Ishikawa (cell line): ENCODE data around the gene CHN1.

Experiments used
- CEBPB ChIP-seq: IDR thresholded peaks from 2 replicates; pipeline ENCODE4 v1.6.1; 2012
- CREB1 ChIP-seq: IDR thresholded peaks from 2 replicates; pipeline ENCODE4 v1.6.1; 2012; ENCODE audit warnings: low read depth
- EGR1 ChIP-seq: IDR thresholded peaks from 2 replicates; pipeline ENCODE4 v1.6.1; 2012
- EP300 ChIP-seq: IDR thresholded peaks from 2 replicates; pipeline ENCODE4 v1.6.1; 2012; ENCODE audit warnings: borderline replicate concordance
- FOXM1 ChIP-seq: IDR thresholded peaks from 2 replicates; pipeline ENCODE4 v1.6.1; 2012; ENCODE audit warnings: low read depth, borderline replicate concordance
- NFIC ChIP-seq: IDR thresholded peaks from 2 replicates; pipeline ENCODE4 v1.6.1; 2012
- RAD21 ChIP-seq: IDR thresholded peaks from 2 replicates; pipeline ENCODE4 v1.6.1; 2012; ENCODE audit warnings: low read depth
- TAF1 ChIP-seq: IDR thresholded peaks from 2 replicates; pipeline ENCODE4 v1.6.1; 2012; ENCODE audit warnings: low read depth, mild to moderate bottlenecking
- TCF12 ChIP-seq: IDR thresholded peaks from 2 replicates; pipeline ENCODE4 v1.6.1; 2012; ENCODE audit warnings: low read depth
- TEAD4 ChIP-seq: IDR thresholded peaks from 2 replicates; pipeline ENCODE4 v1.6.1; 2012
- YY1 ChIP-seq: IDR thresholded peaks from 2 replicates; pipeline ENCODE4 v1.6.1; 2012; ENCODE audit warnings: low read depth
- ZBTB7A ChIP-seq: IDR thresholded peaks from 2 replicates; pipeline ENCODE4 v1.6.1; 2012; ENCODE audit warnings: low read depth
- TF ChIP-seq, protein P1 (sequence below): IDR thresholded peaks from 2 replicates; pipeline ENCODE4 v1.6.1; 2012
- TF ChIP-seq, protein P2 (sequence below): IDR thresholded peaks from 2 replicates; pipeline ENCODE4 v1.6.1; 2012
- TF ChIP-seq, protein P3 (sequence below): IDR thresholded peaks from 2 replicates; pipeline ENCODE4 v1.6.1; 2012; ENCODE audit warnings: low read depth, mild to moderate bottlenecking

The CHN1 gene

DNA sequence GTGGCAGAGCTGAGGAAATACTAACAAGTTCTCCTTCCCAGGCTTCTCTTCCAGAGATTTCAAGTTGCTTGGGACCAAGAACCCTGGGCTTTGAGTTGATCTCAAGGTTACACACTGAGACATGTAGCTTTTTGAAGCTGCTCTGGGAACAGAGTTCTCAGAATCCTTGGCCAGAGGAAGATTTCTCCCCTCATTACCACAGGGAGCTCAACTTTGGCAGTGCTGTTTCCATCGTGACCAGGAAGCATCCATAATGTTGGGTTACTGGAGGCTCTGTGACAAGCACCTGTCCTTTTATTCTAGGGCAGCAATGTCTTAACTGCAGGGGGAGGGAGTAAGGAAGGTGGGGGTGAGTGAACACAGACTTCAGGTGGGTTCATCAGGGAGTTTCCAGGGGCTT lies 199.4 kb downstream of the CHN1 start:
- no peak for TF ChIP-seq YY1
- no peak for TF ChIP-seq ZBTB7A
- TF ChIP-seq, protein P1, sequence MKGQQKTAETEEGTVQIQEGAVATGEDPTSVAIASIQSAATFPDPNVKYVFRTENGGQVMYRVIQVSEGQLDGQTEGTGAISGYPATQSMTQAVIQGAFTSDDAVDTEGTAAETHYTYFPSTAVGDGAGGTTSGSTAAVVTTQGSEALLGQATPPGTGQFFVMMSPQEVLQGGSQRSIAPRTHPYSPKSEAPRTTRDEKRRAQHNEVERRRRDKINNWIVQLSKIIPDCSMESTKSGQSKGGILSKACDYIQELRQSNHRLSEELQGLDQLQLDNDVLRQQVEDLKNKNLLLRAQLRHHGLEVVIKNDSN = no peak
- TF ChIP-seq, protein P2, sequence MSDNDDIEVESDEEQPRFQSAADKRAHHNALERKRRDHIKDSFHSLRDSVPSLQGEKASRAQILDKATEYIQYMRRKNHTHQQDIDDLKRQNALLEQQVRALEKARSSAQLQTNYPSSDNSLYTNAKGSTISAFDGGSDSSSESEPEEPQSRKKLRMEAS = no peak
- TF ChIP-seq TCF12 = no peak
- no peak for TF ChIP-seq FOXM1
- no peak for TF ChIP-seq CREB1
- no peak for TF ChIP-seq EP300
- TF ChIP-seq EGR1 = no peak

DNA sequence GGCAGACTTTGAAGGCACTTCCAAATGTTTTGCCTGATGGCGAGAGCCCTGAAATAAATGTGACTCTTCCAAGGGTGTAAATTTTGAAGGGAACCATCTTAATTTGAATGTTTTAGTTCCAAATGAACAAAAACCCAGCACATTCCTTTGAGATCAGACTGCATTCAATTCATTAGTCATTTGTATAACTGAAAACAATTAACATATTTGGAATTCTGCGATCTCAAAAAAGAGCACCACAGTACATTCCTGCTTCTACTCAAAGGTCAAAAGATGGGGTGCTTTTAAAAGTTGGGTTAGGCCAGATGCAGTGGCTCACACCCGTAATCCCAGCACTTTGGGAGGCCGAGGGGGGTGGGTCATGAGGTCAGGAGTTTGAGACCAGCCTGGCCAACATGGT lies 202.7 kb downstream of the CHN1 start:
- TF ChIP-seq EGR1 (no peak), RAD21 (no peak), FOXM1 (no peak), ZBTB7A (no peak), TCF12 (no peak), TEAD4 (no peak), TAF1 (no peak), CREB1 (no peak), NFIC (no peak), CEBPB (no peak), YY1 (no peak), EP300 (no peak)
- TF ChIP-seq, protein P1 = no peak
- TF ChIP-seq, protein P2 = no peak
- TF ChIP-seq, protein P3, sequence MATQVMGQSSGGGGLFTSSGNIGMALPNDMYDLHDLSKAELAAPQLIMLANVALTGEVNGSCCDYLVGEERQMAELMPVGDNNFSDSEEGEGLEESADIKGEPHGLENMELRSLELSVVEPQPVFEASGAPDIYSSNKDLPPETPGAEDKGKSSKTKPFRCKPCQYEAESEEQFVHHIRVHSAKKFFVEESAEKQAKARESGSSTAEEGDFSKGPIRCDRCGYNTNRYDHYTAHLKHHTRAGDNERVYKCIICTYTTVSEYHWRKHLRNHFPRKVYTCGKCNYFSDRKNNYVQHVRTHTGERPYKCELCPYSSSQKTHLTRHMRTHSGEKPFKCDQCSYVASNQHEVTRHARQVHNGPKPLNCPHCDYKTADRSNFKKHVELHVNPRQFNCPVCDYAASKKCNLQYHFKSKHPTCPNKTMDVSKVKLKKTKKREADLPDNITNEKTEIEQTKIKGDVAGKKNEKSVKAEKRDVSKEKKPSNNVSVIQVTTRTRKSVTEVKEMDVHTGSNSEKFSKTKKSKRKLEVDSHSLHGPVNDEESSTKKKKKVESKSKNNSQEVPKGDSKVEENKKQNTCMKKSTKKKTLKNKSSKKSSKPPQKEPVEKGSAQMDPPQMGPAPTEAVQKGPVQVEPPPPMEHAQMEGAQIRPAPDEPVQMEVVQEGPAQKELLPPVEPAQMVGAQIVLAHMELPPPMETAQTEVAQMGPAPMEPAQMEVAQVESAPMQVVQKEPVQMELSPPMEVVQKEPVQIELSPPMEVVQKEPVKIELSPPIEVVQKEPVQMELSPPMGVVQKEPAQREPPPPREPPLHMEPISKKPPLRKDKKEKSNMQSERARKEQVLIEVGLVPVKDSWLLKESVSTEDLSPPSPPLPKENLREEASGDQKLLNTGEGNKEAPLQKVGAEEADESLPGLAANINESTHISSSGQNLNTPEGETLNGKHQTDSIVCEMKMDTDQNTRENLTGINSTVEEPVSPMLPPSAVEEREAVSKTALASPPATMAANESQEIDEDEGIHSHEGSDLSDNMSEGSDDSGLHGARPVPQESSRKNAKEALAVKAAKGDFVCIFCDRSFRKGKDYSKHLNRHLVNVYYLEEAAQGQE = no peak

DNA sequence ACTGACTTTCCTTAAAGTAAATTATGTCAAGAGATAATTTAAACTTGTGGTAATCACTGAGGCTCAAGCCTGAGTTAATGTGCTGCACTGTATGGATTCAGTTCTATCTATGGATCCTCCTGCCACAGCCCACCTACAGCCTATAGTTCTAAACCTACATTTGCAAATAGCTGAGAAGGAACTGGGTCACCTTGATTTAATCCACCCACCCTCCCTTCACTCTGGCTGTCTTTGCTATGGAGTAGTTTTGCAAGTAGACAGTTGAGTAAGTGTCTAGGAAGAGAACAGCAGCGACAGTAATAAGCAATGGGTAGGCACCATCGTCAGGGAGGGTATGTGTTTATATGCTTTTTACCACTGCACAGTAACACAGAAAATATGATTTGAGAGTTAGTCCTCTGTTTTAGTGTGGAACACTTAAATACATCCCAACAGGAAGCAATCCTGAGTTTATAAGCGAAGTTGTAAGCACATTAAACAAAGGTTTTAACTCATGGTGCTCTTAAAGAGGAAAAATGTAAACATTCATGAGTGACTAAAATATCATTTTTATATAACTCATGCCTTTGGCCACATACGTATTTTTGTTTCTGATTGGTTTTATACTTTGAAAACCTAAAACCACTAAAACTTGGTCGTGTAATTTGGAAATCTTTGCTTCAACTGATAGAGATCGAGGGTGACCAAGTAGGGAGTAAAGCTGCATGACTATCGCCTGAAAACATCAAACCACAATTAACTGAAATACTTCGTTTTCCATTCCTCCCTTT lies 204.6 kb downstream of the CHN1 start:
- TF ChIP-seq ZBTB7A = no peak
- TF ChIP-seq, protein P3 = no peak
- no peak for TF ChIP-seq RAD21
- no peak for TF ChIP-seq FOXM1
- TF ChIP-seq, protein P2 = no peak
- no peak for TF ChIP-seq EGR1
- TF ChIP-seq TEAD4 = no peak
- TF ChIP-seq TAF1 = no peak
- TF ChIP-seq TCF12 = no peak
- no peak for TF ChIP-seq CEBPB
- TF ChIP-seq CREB1 = no peak
- TF ChIP-seq EP300 = no peak
- no peak for TF ChIP-seq YY1
- TF ChIP-seq NFIC = no peak
- TF ChIP-seq, protein P1 = no peak

DNA sequence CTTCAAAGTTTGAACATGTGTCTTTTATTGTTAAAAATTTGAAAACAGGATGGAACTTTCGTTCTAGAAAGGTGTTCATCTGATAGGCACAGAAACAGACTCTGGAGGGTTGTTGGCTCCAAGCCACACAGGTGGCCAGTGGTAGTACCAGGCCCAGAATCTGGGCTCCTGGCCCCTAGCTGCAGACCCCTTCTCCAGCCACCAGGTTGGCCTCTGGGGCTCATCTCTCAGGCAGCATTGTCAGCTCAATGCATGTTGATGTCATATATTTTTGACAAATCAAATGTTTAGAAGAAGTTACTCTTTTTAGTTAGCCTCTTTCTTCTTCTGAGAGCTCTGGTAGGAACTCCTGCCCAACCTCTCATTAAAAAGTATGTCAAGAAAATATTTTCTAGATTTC lies 206.4 kb downstream of the CHN1 start:
- no peak for TF ChIP-seq TEAD4
- no peak for TF ChIP-seq TAF1
- TF ChIP-seq RAD21 = no peak
- TF ChIP-seq, protein P1 = no peak
- TF ChIP-seq CREB1 = no peak
- TF ChIP-seq CEBPB = no peak
- TF ChIP-seq, protein P3 = no peak
- no peak for TF ChIP-seq YY1
- TF ChIP-seq FOXM1 = no peak
- TF ChIP-seq TCF12 = no peak
- TF ChIP-seq EP300 = no peak
